ENCODE data around the gene RIC1. TPM values are rescaled to one million over a fixed set of nuclear protein-coding genes. Genes with fewer than 3 reads are reported as not detected.

RIC1 gene
- total and polyA plus RNA-seq, 2 of the 13 experiments (the other 11 are each of a cell fraction or from before 2014, with no cell fraction given): 18.2 to 19.0 TPM

DNA sequence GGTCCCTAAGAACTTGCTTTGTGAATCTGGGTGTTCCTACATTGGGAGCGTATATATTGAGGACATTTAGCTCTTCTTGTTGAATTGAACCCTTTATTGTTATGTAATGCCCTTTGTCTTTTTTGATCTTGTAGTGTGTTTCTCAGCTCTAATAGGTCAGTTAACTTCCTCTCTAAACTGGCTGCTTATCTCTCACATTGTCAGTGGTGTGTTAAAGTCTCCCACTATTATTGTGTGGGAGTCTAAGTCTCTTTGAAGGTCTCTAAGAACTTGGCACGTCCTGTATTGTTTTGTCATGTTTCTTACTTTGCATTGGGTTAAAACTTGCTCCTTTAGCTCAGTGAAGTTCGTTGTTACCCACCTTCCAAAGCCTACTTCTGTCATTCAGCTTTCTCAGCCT, 36.2 kb downstream of the RIC1 start:
- Histone ChIP-seq H3K4me1 (ENCODE audit: insufficient read depth, low read length) (peaks cover 15% of the 10 kb centered on the region), H3K9me3 (ENCODE audit: low read length) (no peaks in the 10 kb centered on the region), H3K4me3 (replicated peaks in 1 of 3; ENCODE audit: insufficient read depth in 1 of 3, low read depth in 2 of 3, low read length in 3 of 3) (no peak overlapping the region), H3K4me2 (ENCODE audit: low read depth, low read length) (no peak overlapping the region), H2AFZ (ENCODE audit: low read length) (no peak overlapping the region), H3K27me3 (ENCODE audit: control insufficient read depth in 1 of 2, insufficient read depth in 2 of 2, low read length in 2 of 2) (no peaks in the 10 kb centered on the region), H3K9ac (ENCODE audit: insufficient read depth, low read depth, low read length) (no peak overlapping the region), H3K36me3 (replicated peaks in 1 of 2; ENCODE audit: control insufficient read depth in 1 of 2, insufficient read depth in 2 of 2, low read length in 2 of 2) (peaks cover 1 to 7% of the 10 kb centered on the region in 2 experiments; a peak in 3 of 5 replicates), H3K27ac (ENCODE audit: extremely low read length, insufficient read depth, low read length) (no peak overlapping the region), H4K20me1 (ENCODE audit: insufficient read depth, low read length) (no peaks in the 10 kb centered on the region; the same call in 1 of the 2 replicates), H3K79me2 (ENCODE audit: insufficient read depth, low read length) (peaks cover 51% of the 10 kb centered on the region)
- intact Hi-C loops (cut with micrococcal nuclease; ENCODE audit: unreplicated experiment): no loop called here
- TF ChIP-seq AGO1 (IDR thresholded peaks at IDR 0.05; ENCODE audit: low read depth, low read length, poor library complexity, severe bottlenecking) (no peak), ZNF124 (CRISPR knock-in tag; IDR thresholded peaks at IDR 0.05) (no peak), SMYD3 (CRISPR knock-in tag; IDR thresholded peaks at IDR 0.05) (no peak), SCMH1 (CRISPR knock-in tag; IDR thresholded peaks at IDR 0.05; ENCODE audit: borderline replicate concordance) (no peak), ZSCAN9 (CRISPR knock-in tag; IDR thresholded peaks at IDR 0.05; ENCODE audit: borderline replicate concordance) (no peak), EHMT2 (IDR thresholded peaks at IDR 0.05; ENCODE audit: borderline replicate concordance, low read depth, low read length) (no peak), NCOA2 (CRISPR knock-in tag; IDR thresholded peaks at IDR 0.05) (no peak), GLI4 (CRISPR knock-in tag; IDR thresholded peaks at IDR 0.05; ENCODE audit: borderline replicate concordance) (no peak), ZNF367 (CRISPR knock-in tag; IDR thresholded peaks at IDR 0.05; ENCODE audit: borderline replicate concordance) (no peak), HMG20B (CRISPR knock-in tag; conservative IDR thresholded peaks at IDR 0.05) (no peak), MZF1 (CRISPR knock-in tag; IDR thresholded peaks at IDR 0.05; ENCODE audit: borderline replicate concordance) (no peak), TEF (CRISPR knock-in tag; IDR thresholded peaks at IDR 0.05) (no peak), SIX4 (CRISPR knock-in tag; IDR thresholded peaks at IDR 0.05) (no peak)
- POLR2A ChIA-PET: no interaction called here
- no peak for ATAC-seq
- CTCF ChIA-PET (ENCODE audit: low intra/inter-chr PET ratio, low total read pairs): no interaction called here
- in situ Hi-C loops (cut with HindIII; ENCODE audit: extremely low pct_ligation_motif_present, low pct_unique_long_range_greater_than_20kb): no loop called here
- 95% methylated on average over 3 of the region's 3 CpGs for WGBS (ENCODE audit: low lambda C conversion rate)
- no TSS peak for BruUV-seq (replicated peaks)
- no peak for FAIRE-seq
- DNase-seq (ENCODE audit: low spot score): no peak
